Thyroid gland (tissue), 4 donors: ENCODE measurements around the gene DPYSL4. TPM values are rescaled to one million over a fixed set of nuclear protein-coding genes. Genes with fewer than 3 reads are reported as not detected.

ENCODE experiments used
- DNase-seq, 2 donors: peaks; one replicate each; pipeline ENCODE4 v3.0.0-alpha.2; 2019
- H3K27ac ChIP-seq, 3 donors: fragments of 200-600 bp; sonication (generic); 1 replicate in 2 of 3; 2 replicates in 1 of 3; pipeline ENCODE4 v1.5.1; 2016 to 2019; ENCODE audit warnings: mild to moderate bottlenecking in 1 of 3, moderate library complexity in 1 of 3
- H3K27me3 ChIP-seq: fragments of 200-600 bp; sonication (generic); one replicate; pipeline ENCODE4 v1.5.1; 2019
- H3K36me3 ChIP-seq, 2 donors: fragments of 200-600 bp; sonication (generic); one replicate each; pipeline ENCODE4 v1.5.1; 2016 to 2019
- H3K4me1 ChIP-seq, 2 donors: fragments of 200-600 bp; sonication (generic); one replicate each; pipeline ENCODE4 v1.5.1; 2017 to 2019
- H3K4me3 ChIP-seq, 3 donors: fragments of 200-600 bp; sonication (generic); replicated peaks in 1 of 3; 1 replicate in 2 of 3; 2 replicates in 1 of 3; pipeline ENCODE4 v1.5.1; 2016; ENCODE audit warnings: mild to moderate bottlenecking in 1 of 3
- H3K9me3 ChIP-seq: fragments of 200-600 bp; sonication (generic); one replicate; pipeline ENCODE4 v1.5.1; 2017
- POLR2A ChIP-seq, 2 donors: fragments of 450-650 bp; IDR thresholded peaks; one replicate each; pipeline ENCODE4 v1.6.1; 2017; ENCODE audit warnings: antibody characterized with exemption in 2 of 2, mild to moderate bottlenecking in 2 of 2, moderate library complexity in 1 of 2
- WGBS, 2 donors: methylation state at CpG; one replicate each; pipeline ENCODE4 v1.1.5; 2017; 5-methylcytosine and 5-hydroxymethylcytosine counted together
- intact Hi-C: fragments of 100-400 bp; cut with DNase I; formaldehyde crosslinking; loops from one replicate; pipeline ENCODE4 v1.15.1; 2023
- total RNA-seq, 4 donors: library from RNA; depleted of rRNA; stranded (reverse); fragments of >200 nt; gene quantifications; one replicate each; pipeline ENCODE4 v1.2.3, GENCODE V29; 2016
- TF ChIP-seq, protein P1 (sequence below), 6 experiments: fragments of 200-600 bp in 3 of 6; fragments of 450-650 bp in 3 of 6; sonication (generic) in 3 of 6; IDR thresholded peaks; one replicate each; pipeline ENCODE4 v1.5.1; 2016 to 2019; ENCODE audit warnings: antibody characterized with exemption in 6 of 6, mild to moderate bottlenecking in 2 of 6, inconsistent platforms in 1 of 6, moderate library complexity in 1 of 6

Gene DPYSL4
- total RNA-seq, 4 donors from 2014 or later: 0.54 to 1.5 (median 0.81) TPM

DNA sequence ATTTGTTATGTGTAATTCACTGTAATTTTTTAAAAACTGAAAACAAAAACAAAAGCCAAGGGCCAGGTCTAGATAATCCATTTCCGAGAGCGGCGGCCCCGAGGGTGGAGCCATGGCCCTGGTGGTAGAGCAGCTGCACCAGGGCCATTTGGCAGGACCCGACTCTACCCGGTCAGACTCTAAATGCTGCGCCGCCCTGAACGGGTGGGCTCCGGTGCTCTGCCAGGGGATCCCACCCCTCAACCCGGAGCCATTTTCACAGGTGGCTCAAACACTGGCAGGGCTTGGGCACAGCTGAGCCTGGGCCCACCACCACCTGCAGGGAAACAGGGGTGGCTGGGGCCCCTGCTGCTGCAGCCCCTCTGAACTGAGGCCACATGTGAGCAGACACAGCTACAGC is 56.9 kb downstream of the DPYSL4 start:
- H3K4me1 ChIP-seq: no peaks in the 10 kb centered on the region
- no peak for DNase-seq

DNA sequence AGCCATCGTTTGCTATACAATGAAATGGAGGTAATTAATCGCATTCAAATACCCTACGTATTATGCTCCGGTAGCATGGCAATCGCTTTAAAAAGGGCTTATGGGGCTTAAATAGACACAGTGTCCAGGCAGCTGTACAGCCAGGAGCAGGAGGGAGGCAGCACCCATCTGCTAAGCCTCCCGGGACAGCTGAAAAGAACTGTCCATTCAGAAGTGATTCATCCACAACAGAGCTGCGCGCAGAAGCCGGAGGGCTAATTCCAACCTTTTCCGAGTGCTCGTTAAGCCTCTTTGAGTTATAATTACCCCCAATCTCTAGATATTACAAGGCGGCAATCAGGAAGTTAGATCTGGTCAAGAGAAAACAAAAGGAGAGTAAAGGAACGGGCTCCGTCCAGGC is 58.3 kb downstream of the DPYSL4 start:
- TF ChIP-seq, protein P1, sequence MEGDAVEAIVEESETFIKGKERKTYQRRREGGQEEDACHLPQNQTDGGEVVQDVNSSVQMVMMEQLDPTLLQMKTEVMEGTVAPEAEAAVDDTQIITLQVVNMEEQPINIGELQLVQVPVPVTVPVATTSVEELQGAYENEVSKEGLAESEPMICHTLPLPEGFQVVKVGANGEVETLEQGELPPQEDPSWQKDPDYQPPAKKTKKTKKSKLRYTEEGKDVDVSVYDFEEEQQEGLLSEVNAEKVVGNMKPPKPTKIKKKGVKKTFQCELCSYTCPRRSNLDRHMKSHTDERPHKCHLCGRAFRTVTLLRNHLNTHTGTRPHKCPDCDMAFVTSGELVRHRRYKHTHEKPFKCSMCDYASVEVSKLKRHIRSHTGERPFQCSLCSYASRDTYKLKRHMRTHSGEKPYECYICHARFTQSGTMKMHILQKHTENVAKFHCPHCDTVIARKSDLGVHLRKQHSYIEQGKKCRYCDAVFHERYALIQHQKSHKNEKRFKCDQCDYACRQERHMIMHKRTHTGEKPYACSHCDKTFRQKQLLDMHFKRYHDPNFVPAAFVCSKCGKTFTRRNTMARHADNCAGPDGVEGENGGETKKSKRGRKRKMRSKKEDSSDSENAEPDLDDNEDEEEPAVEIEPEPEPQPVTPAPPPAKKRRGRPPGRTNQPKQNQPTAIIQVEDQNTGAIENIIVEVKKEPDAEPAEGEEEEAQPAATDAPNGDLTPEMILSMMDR (IDR thresholded peaks at IDR 0.05): no peak
- TF ChIP-seq POLR2A (IDR thresholded peaks at IDR 0.05): no peak
- Histone ChIP-seq H3K36me3 (no peaks in the 10 kb centered on the region), H3K4me1 (no peaks in the 10 kb centered on the region), H3K4me3 (no peak overlapping the region), H3K27me3 (no peaks in the 10 kb centered on the region), H3K9me3 (no peaks in the 10 kb centered on the region), H3K27ac (no peak overlapping the region)
- DNase-seq: no peak
- intact Hi-C loops: no loop called here
- 91 to 93% methylated on average over 14 of the region's 14 CpGs for WGBS, 2 donors

More for the DNA sequence above, 56.9 kb downstream of the DPYSL4 start:
- Histone ChIP-seq H3K9me3 (no peaks in the 10 kb centered on the region), H3K36me3 (no peaks in the 10 kb centered on the region), H3K4me3 (no peak overlapping the region), H3K27me3 (no peaks in the 10 kb centered on the region), H3K27ac (no peak overlapping the region)
- intact Hi-C loops: no loop called here
- WGBS, 2 donors: 90 to 94% methylated on average over 10 to 11 of the region's 11 CpGs
- TF ChIP-seq, protein P1 (IDR thresholded peaks at IDR 0.05): no peak
- no peak for TF ChIP-seq POLR2A (IDR thresholded peaks at IDR 0.05)

DNA sequence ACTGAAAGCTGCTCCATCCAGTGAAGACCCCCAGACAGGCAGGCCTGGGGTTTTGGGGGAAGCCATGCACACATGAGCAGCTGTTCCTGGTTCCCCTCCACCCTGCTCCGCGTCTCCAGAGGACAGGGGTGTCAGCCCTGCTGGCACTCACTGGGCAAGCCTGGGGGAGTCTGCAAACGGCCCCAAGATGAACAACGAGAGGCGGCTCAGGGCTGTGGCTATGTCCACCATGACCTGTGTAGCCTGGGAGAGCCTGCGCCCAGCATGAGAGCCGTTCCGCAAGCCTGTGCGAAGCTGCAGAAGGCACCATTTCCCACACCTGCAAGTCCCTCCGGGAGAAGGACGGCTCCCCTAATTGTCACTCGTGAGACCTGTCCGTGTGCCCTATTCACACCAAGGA is 59.5 kb downstream of the DPYSL4 start:
- H3K9me3 ChIP-seq: no peaks in the 10 kb centered on the region
- H3K27ac ChIP-seq: no peak overlapping the region
- H3K36me3 ChIP-seq: no peaks in the 10 kb centered on the region
- no peak for DNase-seq
- H3K27me3 ChIP-seq: no peaks in the 10 kb centered on the region
- no peaks in the 10 kb centered on the region for H3K4me1 ChIP-seq
- H3K4me3 ChIP-seq: no peak overlapping the region
- no peak for TF ChIP-seq POLR2A (IDR thresholded peaks at IDR 0.05)
- TF ChIP-seq, protein P1 (IDR thresholded peaks at IDR 0.05): no peak
- 92 to 94% methylated on average over 5 to 12 of the region's 13 CpGs for WGBS, 2 donors
- intact Hi-C loops: no loop called here

DNA sequence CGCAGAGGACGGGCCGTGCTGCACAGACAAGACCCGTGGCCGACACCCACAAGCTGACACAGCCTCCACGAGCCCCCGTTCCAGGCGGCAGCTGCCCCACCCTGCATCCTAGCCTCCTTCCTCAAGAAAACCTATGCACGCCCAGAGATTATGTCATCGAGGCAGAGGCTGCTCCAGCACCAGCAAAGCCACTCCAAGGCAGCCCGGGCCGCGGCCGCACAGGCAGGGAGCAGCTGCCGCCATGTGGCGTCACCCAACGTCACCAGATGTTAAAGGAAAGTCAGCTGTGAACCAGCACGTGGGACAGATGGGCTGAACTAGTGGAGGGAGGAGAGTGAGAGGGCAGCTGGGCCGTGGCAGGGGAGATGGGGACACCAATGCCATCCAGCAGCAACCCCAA is 61.2 kb downstream of the DPYSL4 start:
- Histone ChIP-seq H3K36me3 (no peaks in the 10 kb centered on the region), H3K9me3 (no peaks in the 10 kb centered on the region), H3K27me3 (no peaks in the 10 kb centered on the region), H3K27ac (no peak overlapping the region), H3K4me3 (no peak overlapping the region), H3K4me1 (no peaks in the 10 kb centered on the region)
- intact Hi-C loops: no loop called here
- WGBS, 2 donors: 85 to 91% methylated on average over 15 to 17 of the region's 19 CpGs
- DNase-seq: no peak
- TF ChIP-seq, protein P1 (IDR thresholded peaks at IDR 0.05): no peak
- TF ChIP-seq POLR2A (IDR thresholded peaks at IDR 0.05): no peak

DNA sequence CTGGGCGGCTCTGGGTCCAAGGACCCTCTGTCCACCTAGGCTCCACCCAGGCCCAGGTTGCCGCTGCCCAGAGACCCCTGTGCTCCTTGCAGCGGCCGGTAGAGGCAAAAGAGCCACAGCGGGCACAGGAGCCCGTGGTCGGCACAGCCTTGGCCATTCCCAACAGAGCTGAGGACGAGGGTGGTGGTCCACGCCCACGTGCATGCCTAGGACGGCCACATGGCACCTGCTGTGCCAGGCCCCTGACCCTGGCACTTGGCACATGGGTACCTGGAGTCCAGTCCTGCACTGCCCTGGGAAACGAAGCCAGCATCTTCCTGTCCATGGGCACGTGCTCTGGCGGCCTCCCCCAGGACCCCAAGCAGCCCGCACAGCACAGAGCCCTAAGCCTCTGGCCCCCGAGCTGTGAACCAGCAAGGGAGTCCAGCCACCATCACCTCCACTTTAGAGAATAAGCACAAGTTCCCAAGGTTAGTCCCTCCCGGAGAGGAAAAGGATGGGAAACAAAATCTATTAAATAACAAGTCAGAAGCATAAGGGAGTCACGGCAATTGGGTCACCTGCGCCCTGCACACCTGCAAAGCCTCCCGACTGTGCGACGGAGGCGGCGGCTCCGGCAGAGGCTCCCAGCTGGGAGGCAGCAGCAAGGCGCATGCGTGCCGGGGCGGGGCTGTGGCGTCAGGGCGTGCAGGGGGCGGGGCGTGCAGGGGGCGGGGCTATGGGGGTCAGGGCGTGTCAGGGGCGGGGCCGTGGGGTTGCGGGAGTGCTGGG is 61.9 kb downstream of the DPYSL4 start:
- H3K9me3 ChIP-seq: no peaks in the 10 kb centered on the region
- peak; percentile 18 to 35 for DNase-seq
- intact Hi-C loops: no loop called here
- WGBS, 2 donors: 53 to 67% methylated on average over 17 to 30 of the region's 38 CpGs
- no peak overlapping the region for H3K27ac ChIP-seq
- H3K36me3 ChIP-seq: no peaks in the 10 kb centered on the region
- TF ChIP-seq, protein P1 (IDR thresholded peaks at IDR 0.05): no peak
- TF ChIP-seq POLR2A (IDR thresholded peaks at IDR 0.05): no peak
- no peak overlapping the region for H3K4me3 ChIP-seq
- H3K4me1 ChIP-seq: no peaks in the 10 kb centered on the region
- no peaks in the 10 kb centered on the region for H3K27me3 ChIP-seq
